GF-D8 (cell line): ENCODE results near the gene ACAD10.
"Not testable (repeated sequence)": the region's sequence is repeated elsewhere in the genome, so short reads cannot be mapped to it uniquely, and the experiment has no call there.

Experiments
- DNase-seq: peaks from one replicate; lab custom pipeline; 2025; lab: John Stamatoyannopoulos, UW

ACAD10 gene

DNA sequence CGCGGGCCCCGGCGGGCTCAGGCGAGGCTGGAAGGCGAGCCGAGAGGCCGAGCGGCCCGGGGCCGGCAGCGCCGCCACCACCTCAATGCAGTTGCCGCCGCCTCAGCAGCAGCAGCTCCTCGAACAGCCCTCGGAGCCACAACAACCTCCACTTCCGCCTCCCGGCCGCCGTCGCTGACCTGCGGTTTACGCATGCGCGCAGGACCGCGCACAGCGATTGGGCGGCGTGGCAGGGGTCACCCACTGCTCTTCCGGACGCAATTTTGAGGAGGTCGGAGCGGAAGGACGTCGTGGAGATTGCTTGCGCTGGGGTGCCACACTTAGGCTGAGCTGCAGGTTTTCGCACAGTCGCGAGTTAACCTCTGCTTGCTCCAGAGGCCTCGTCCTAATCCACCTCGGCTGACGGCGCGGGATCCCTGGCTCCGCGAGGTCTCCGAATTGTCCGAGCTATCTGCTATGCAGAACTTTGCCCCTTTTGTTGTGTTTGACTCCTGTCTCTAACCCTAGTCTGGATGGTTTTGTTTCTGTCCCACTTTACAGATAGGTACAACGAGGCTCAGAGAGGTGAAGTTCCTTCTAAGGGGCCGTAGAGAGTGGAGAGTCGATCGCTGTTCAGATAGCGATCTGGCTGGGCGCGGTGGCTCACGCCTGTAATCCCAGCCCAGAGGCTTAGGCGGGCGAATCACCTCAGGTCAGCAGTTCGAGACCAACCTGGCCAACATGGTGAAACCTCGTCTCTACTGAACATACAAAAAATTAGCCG lies at the start of gene ACAD10, which contains the start of gene BRAP:
TSS of gene ACAD10 (plus strand) at position 243 of the 763 bp plus-strand sequence. CDS start 6,657 bp downstream, outside the sequence.
TSS of gene BRAP (minus strand) at position 146 of the 763 bp plus-strand sequence. CDS start 164 bp downstream, outside the sequence.
- DNase-seq, result peak; percentile 89

DNA sequence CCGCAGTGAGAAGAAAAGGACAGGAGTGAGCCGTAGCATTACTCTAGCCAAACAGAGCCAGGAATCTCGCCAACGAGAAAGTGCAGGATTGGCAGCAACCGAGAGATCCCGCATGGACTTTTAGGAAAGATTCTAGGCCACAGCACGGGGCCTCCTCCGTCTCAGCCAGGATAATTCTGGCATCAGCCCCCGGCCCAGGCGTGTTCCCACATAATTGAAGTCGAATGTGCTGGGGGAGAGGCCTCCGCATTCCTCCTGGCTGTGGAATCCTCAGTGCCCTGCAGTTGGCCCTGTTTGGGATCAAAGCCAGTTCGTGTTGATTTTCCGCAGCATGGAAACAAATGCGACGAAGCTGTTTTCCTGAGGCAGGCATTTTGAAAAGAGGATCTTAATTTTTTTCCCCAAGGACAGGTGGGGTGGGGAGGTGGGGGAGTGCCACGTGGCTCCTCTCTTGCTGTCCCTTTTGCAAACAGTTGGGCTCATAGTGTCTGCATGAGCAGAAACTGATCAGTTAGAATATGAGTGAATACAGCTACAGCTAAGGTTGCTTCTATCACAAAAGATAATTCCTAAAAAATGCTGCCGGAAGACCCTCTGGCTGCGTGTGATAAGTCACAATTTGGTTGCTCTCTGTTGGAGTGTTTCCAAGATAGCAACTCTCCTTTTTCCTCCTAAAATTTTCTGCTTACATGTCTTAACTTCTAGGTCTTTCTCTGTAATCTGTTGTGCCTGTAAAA lies 49.5 kb upstream of the ACAD10 start:
- no peak for DNase-seq

DNA sequence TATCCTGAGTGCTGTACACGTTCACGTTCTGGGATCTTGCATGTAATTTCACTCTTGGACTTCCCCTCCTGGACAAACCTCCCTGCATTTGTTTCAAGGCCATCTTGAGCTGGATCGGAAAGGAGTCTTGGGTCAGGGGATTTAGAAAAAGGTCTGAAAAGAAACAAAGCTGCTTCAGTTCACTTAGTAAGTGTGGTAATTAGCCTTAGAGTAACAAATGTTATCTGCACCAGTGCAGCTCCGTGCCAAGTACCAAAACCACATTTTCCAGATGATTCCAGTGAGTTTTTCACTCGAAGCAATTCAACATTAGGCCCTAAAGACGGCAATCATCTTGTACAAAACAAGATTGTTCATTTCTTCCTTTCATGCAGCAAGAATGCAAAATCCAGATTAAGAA lies 47.3 kb upstream of the ACAD10 start:
- no peak for DNase-seq

DNA sequence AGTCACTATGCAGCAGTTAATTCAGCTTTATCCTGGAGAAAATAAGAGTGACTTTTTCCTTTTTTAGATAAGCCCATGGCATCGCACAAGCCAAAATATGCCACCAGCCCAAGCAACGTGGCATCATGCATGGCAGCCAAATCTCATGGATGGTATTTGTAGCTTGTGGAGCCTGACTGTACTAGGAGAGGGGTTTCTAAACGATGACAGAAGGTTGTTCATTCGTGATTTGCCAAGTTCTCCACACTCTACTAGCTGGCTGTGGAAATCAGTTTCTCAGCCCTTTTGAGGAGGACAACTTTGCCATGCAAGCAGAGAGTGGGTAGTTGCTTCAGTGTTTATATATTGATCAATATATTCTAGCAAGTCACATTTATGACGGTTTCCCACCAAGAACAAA lies 45.3 kb upstream of the ACAD10 start:
- DNase-seq, result no peak

DNA sequence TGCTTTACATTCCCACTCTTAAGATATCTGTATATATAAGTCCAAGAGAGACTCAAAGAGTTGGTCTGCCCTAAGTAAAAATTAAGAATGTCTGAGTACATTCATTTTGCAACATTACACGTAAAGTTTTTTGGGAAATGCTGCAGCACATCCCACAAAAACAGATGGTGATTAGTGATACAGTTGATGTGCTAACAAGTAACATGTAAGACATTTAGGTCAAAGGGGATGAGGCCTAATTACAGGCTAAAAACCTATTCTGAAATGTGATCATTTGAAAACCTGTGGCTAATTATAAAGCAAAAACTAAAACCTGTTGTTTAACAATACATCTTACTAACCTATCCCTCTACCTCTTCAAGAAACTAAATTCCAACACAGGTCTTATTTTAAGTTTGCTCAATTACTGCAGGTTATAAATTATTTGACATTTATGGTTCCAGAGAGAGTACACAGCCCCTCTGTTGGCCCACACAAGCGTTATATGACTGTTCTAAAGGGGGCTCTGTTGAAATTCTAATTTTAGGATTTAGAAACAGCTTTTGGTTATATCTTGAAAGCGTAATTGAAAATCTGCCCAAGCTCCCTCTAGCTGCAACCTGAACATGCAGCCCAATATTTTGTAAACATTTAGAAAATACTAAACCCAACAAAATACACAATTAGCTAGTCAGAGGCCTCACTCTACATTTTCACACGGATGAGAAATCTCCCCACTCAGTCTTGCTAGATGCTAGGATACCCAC lies 43.0 kb upstream of the ACAD10 start:
- DNase-seq, result no peak

DNA sequence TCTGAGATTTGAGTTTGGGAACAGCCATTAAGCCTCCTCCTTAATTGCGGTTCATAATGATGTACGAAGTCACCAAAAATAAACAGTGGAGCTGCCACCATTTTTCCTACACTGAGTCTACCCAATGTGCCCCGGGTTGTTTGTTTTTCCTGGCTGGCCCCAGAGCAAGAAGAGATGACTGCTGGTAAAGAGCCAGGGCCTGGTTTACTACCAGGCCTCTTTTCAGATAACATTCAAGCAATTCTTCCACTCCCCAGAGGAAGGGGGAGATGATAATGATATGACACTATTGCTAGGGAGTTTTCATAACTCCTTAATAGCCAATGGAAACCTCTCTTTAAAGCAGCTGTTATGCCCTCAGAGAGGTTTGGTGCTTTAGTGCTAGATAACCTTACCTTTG lies 42.4 kb upstream of the ACAD10 start:
- no peak for DNase-seq

DNA sequence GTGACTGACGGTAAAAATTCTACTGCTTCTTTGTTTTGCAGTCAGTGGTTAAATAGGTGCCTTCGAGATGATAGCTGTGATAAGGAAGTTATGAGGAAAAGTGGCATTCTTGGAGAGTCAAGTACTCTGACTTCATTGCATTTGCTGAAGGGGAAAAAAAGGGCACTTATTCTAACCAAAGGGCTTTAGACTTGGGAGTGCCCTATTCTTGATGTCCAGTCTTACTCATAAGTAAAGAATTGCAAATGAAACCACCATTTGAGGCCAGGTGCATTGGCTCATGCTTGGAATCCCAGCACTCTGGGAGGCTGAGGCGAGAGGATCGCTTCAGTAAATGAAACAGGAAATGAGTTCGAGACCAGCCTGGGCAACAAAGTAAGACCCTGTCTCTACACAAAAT lies 40.4 kb upstream of the ACAD10 start:
- no peak for DNase-seq

DNA sequence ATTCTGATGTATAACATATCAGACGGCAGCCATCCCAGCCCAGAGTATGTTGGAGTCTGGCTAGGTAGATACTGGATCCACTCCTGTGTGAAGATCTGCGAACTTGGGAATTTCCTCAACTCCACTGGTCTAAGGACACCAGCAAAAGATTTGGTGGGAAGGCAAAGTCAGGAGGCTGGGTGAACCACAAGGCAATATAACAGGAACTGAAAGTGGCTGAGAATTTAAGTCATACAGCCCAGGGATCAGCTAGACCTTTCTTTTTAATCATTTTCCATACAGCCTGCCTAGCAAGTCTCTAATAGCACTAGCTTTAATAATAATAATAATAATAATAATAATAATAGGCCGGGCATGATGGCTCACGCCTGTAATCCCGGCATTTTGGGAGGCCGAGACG lies 34.9 kb upstream of the ACAD10 start:
- DNase-seq, result no peak

DNA sequence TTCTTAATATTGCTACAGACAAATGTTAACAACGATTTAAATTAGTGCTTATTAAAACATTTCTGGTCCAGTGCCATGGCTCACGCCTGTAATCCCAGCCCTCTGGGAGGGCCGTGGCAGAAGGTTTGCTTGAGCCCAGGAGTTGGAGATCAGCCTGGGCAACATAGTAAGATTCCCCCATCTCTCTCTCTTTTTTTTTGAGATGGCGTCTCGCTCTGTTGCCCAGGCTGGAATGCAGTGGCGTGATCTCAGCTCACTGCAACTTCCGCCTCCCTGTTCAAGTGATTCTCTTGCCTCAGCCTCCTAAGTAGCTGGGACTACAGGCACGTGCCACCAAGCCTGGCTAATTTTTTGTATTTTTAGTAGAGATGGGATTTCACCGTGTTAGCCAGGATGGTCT lies 33.3 kb upstream of the ACAD10 start:
- not testable (repeated sequence) for DNase-seq

DNA sequence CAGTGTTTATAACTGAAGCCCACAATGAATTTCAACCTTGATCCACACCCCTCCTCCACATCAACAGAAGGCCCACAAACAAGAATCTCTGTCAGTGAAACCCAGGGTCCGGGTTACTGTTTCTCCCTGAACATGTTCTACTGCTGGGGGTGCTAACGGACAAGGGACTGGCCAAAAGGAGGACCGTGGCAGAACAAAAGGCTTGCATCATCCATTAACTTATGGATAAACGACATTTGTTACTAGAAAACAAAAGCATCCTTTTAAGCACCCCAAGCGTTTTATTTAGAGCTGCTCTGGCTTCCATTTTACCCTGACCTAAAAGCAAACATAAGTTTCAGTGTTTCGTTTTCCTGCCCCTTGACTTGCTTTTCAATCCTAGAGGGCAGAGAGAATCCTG lies 32.3 kb upstream of the ACAD10 start:
- no peak for DNase-seq

DNA sequence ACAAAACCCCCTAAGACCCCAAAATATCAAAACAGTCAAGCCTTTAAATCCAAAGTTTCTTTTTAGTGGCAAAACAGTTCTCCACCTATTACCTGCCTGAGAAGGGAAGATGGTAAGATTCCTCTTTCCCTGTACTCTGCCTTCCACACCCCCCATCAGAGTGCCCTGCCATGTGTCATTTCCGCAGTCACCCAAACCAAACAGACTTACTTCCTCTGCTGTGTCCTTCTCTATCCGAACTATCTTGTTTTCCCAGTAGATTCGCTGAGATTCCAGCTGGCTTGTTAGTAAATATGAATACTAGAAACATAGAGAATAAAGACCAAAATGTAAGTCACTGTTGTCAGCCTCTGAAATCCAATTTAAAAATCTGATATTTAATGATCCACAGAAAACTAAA lies 30.5 kb upstream of the ACAD10 start:
- no peak for DNase-seq

DNA sequence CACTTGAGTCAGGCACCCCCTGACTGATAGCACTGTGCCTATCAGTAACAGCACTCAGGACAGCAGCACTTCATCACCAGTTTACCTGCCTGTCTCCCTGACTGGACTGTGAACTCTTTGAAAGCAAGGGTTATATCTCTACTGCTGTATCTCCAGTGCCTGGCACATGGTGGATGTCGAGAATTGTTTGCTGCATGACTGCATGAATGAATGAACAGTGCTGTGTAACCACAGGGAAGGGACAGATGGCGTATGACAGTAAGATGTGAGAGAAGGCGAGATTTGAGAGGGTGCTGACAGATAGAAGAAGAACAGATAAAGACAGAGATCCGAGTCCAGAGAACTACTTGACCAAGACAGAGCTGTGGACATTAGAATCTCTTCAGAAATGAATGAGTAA lies 29.8 kb upstream of the ACAD10 start:
- DNase-seq, result no peak

DNA sequence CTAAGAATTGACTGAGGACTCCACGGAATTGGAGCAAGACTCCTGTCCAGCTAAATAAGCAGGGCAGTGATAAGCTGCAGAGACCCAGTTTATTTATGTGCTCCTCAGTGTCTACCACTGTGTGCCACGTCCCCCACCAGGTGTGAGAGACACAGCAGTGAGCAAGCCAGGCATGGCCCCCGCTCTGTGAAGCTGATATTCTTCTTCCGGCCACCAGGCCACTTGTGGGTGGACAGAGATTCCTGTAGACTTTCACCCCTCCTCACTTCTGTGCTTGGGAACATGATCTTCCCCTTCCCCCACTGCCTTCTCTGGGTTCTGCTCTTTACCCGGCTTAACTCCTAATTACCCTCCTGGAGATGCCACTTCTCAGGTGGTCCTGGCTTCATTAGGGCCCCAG lies 21.4 kb upstream of the ACAD10 start:
- DNase-seq, result no peak

DNA sequence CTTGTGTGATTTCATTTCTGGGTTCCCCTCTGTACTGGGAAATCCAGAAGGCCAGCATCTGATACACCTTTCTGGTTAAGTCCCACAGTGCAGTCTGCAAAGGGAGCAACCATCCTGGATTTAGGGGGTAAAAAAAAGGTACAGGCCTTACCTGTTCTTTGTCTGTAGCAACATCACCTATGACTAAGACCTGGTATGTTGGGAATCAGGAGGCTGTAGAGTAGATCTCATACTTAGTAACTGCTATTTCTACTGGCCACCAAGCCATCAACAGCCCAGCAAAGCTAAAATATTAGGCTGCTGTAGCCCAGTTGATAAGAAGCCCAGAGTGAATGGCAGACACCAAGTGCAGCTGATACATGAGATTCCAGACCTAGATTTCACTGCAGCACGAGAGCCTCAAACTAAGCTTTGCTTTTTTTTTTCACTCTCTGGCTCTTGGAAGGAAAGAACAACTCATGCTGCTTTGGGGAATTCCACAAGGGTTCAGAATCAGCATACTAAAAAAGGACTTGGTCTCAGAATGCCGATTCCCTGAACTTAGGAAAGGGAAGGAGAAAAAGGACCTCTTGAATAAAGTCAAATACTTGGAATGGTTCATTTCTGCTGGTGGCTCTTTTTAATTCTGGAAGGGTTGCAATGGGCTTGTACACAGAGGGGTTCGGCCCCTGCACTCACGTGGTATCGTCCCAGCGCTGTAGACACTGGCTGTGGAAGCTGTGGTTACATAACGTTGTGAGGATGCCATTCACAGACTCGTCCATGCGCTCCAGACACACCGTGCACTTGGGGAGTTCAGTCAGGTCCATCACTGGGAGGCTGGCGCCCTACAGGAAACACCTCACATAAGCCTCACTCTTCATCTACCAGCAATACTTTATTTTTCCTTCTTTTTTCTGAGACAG lies 20.6 kb upstream of the ACAD10 start:
- no peak for DNase-seq

DNA sequence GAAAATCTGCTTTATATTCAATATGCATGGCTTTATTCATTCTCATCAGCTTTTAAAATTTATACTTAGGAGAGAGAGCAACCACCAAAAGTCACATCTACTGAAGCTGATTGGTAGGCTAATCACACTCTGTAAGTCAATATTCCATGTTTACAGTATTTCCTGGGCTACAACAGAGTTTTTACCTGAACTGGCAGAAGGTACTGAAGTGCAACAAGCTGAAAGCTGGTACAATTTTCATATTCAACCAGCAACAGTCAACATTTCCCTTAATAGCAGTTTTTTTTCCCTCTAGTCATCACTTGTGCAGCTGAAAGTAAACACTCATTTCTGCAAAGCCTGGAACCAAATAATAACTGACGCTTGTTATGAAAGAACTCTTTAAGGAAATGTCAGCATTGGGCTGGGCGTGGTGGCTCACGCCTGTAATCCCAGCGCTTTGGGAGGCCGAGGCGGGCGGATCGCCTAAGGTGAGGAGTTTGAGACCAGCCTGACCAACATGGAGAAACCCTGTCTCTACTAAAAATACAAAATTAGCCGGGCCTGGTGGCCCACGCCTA lies 13.0 kb upstream of the ACAD10 start:
- no peak for DNase-seq

DNA sequence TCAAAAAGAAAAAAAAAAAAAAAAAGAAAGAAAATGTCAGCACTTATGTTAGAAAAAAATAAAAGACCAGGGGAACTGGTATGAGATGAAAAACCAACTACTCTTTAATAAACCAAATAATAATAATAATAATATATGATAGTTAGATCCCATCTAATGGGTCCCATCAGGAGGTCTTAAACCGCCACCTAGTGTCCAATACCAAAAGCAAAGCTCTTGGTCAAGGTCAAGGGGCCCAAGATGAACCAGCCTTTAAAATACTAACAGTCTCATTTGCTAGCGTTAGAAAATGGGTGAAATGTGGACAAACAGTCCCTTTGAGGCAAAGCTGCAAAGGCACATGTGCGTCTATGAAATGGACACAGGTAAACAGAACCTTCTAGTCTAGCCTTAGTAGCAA lies 12.3 kb upstream of the ACAD10 start:
- no peak for DNase-seq

DNA sequence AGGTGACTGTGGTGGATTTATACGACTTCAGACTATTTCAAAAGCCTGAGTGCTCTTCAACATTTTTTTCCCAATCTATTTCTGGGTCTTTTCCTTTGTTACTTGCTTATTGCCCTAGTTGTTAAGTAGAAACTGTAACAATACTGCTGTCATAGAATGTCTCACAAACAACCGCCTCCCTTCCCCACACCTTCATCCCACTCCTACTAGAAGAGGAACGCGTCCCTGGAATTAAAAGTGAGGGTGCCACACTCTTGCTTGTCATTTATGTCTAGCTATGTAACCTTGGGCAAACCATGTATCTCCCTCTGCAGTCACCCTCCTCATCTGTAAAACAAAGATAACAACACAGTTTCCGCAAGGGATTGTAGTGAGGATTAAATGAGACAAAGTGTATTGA lies 8.7 kb upstream of the ACAD10 start:
- no peak for DNase-seq

DNA sequence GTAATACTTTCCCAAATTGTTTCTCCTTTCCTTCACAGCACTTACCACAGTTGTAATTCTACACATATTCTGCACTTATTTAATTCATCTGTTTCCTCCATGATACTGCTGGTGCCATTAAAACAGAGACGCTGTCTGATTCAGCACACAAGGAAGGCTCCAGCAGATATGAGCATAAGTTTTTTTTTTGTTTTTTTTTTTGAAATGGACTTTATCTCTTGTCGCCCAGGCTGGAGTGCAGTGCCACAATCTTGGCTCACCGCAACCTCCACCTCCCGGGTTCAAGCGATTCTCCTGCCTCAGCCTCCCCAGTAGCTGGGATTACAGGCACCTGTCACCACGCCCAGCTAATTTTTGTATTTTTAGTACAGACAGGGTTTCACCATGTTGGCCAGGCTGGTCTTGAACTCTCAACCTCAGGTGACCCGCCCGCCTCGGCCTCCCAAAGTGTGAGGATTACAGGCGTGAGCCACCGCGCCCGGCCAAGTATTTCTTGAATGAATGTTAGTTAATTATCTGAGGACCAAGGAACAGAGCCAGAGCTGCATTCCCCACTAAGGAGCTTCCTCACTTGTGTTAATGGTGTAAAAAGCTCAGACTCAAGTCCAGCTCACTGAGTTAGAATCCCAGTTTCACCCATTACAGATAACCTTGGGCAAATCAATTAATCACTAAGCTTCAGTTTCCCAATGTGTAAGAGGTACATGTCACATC lies 1.2 kb upstream of the ACAD10 start:
- DNase-seq, result not testable (repeated sequence)

DNA sequence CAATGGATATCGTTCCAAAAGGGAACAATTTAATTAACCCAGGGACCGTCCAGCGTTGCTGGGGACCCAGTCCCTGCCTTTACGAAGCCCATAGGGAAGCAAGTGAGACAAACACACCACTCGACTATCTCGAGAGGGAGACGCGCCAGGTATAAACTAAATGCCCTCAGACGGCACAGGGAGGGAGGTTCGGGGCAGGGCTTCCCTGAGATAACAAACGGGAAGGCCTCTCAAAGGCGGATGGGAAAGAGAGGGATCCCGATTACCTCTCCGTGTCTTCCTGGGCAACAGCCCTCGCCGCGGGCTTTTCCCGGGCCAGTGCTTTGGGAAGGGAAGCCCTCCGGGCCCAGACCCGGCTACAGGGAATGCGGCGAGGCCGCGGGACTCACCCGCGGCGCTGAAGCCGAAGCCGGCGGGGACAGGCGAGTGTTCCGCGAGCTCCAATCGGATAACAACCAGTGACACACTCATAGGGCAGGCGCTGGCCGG lies 487 bp upstream of the ACAD10 start:
- DNase-seq, result no peak

DNA sequence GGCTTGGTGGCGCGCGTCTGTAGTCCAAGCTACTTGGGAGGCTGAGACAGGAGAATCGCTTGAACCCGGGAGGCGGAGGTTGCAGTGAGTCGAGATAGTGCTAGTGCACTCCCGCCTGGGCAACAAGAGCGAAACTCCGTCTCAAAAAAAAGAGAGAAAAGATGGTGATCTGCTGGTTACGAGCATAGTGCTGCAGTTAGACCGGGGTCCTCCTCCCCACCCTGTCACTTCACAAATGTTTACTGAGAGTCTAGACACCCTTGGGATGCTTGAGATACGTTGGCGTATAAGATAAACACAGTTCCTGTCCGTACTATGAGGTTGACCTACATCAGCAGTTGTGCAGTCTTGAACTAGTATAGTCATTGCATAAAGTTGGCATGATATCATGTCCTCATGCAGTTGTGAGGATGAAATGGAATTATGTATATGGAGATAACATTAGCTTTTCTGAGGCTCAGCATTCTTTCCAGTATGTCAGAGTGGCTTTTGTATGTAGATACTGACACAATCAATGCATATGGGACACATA lies 787 bp downstream of the ACAD10 start:
- no peak for DNase-seq
